GM19193 (cell line): ENCODE measurements around the gene ANKFY1.

Experiments
- POLR2A ChIP-seq: IDR thresholded peaks from 4 replicates; pipeline ENCODE4 v1.6.1; 2011; ENCODE audit not compliant: insufficient read depth, insufficient read length; ENCODE audit errors: extremely low read depth

The ANKFY1 gene

GRCh38 chr17:4177806-4178205 is 86.0 kb downstream of the ANKFY1 start:
- TF ChIP-seq POLR2A = no peak

DNA sequence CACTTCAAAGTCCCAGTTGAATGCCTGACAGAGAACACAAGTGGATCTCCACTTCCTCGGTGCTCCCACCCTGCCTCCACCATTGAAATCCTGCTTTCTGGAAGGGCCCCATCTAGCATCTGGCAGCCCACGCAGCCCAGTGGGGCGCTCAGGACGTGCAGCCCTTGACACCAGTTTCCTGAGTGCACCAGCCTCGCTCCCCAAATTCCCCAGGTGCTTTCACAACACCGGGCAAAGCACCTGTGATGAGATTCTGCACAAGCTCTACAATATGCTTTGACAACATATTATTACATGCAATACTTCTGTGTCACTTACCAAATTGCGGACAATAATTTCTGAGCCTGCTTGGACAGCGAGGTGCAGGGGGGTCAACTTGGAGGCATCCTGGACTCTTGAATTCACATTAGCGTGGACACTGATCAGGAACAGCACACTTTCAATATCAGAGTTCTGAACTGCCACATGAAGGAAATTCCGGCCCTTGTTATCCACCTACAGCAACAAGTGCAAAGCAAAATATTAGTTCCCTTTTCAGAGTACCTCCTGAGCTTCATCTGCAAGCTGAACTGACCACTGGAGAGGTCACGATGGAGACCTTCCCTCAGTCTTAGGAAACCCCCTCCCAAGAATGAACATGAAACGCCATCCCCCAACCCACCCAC is 86.8 kb downstream of the ANKFY1 start:
- TF ChIP-seq POLR2A = no peak

- no peak for TF ChIP-seq POLR2A
Observed at GRCh38 chr17:4175921-4176807, 87.6 kb downstream of the ANKFY1 start.

- no peak for TF ChIP-seq POLR2A
Observed at GRCh38 chr17:4174556-4174955, 89.2 kb downstream of the ANKFY1 start.

- no peak for TF ChIP-seq POLR2A
Observed at GRCh38 chr17:4173781-4174180, 90.0 kb downstream of the ANKFY1 start.

DNA sequence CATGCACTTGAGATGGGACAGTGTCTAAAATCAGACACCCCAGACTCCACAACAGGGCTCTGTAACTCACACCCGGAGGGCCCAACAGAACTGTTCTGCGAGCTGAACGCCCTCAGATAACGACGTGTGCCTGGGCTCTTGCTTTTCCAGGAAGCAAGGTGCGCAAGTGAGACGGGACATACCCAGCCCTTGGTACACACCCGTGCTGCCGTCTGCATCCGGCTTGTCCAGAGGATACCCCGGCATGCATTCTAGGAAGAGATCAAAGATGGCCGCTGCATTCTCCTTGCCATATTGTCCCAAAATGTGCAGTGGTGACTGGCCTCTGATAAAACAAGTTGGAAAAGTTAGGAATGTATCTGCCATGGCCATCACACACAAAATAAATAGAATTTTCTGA is 91.4 kb downstream of the ANKFY1 start:
- no peak for TF ChIP-seq POLR2A

- TF ChIP-seq POLR2A = no peak
Observed at GRCh38 chr17:4170639-4171280, 93.0 kb downstream of the ANKFY1 start.

DNA sequence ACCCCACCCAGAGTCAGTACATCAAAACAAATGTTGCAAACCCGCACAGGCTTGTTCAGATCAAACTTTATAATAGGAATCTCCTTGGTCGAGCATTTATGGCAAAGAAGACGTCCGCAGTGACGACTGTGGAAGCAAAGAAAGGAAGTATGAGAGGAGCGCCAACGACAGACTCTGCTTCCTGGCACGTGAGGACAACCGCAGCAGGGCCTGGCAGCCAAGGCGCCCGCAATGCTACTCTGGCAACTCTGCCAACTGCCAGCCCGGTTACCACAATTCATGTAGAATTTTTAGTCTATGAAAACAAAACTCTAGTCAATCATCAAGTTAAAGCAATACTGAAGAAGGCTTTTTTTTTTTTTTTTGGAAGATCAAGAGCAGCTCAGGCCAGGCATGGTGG is 96.0 kb downstream of the ANKFY1 start:
- TF ChIP-seq POLR2A = no peak

- TF ChIP-seq POLR2A = no peak
Observed at GRCh38 chr17:4166419-4166818, 97.4 kb downstream of the ANKFY1 start.

DNA sequence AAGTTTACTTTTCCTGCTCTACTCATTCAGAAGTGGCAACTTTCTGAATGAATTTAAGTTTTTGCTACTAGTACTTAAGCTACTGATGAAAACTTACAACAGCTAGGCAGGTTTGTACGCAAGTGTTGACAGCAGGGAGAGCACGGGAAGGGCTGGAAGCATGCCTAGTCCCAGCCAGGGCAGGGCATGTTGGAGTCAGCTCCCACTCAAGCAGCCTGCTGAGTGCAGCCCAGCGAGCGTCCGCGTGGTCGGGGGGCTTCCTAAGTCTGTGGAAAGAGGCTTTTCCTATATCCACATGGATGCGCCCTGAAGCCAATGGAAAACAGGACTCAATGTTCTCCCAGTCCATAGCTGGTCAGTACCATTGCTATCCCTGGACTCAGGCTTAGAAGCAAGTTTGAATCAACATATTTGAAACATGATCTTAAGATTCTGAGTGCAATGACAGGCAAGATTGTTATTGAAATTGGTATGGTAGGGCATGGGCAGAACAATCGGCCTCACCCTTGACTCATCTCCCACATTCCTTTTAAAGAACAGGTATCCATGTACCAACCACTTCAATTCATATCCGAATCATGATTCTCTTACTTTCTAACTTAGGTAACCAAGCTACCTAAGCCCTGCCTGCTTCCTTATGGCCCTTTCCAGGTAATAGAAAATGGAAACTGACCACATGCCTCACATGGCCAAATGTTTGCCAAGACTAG is 98.3 kb downstream of the ANKFY1 start:
- no peak for TF ChIP-seq POLR2A

DNA sequence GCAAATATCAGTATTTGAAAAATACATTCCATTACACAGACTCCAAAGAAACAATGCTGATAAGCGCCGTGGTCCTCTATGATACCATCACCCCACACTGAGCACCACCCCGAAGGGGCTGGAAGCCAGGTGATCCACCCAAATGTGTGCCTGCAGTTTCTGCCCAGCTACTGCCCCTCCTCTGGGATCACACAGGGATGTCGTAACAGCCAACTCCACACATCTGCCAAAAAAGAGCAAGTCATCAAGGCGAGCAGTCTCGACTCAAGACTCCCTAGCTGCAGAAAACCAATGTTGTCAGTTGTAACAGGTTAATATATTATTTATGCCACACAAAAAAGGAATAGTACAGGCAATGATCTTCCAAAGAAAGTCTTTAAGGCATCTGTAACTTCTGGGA is 99.8 kb downstream of the ANKFY1 start:
- no peak for TF ChIP-seq POLR2A

GRCh38 chr17:4162775-4163466 is 100.9 kb downstream of the ANKFY1 start:
- TF ChIP-seq POLR2A = no peak

DNA sequence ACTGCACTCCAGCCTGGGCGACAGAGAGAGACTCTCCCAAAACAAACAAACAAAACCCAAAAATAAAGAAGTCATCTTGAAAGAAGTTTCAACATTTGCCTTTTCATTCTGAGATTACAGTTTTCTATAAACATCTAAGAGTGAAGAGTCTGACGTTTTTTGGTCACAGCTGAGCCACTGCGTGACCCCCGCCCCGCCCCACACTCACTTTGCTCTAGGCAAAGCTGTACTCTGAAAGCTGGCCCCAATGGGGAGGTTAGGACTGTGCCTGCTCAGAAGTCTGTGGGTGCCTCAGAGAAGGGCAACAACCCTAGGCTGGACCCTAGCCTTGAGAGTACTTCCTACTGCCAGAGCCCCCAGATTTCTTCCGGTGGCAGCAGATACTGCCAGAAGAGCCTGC is 101.5 kb downstream of the ANKFY1 start:
- no peak for TF ChIP-seq POLR2A

- TF ChIP-seq POLR2A = no peak
Observed at GRCh38 chr17:4161967-4162305, 101.8 kb downstream of the ANKFY1 start.

- TF ChIP-seq POLR2A = no peak
Observed at GRCh38 chr17:4161192-4161966, 102.4 kb downstream of the ANKFY1 start.
